Stimulated activated CD8-positive, alpha-beta memory T cell treated with anti-CD3 and anti-CD28 coated beads, Interleukin-4, amount 100 ng/mL, for 1 hour (primary cell): Measurements from ENCODE around the gene EXTL1.

Experiments used
- DNase-seq, 2 donors: peaks; one replicate each; pipeline ENCODE4 v3.0.0-alpha.2; 2020; ENCODE audit warnings: low read depth in 2 of 2, low spot score in 1 of 2

Gene EXTL1

DNA sequence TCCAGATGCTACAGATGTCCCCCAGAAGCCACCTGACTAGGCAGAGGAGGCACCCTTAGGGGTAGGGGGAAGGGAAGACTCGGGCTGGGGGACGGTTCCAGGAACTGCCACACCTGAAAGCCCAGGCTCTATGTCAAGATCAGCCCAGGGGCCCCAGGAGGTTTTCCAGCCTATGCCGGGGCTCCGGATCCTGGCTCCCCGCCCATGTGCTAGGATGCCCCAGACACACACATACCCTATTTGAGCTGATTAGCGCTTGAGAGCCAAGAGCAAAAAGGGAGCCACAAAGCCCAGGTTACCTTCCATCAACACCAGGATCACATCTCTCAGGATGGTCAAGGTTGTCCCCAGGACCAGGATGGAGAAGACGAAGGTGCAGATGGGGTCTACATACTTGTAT, 19.8 kb downstream of the EXTL1 start:
- DNase-seq = no peak

DNA sequence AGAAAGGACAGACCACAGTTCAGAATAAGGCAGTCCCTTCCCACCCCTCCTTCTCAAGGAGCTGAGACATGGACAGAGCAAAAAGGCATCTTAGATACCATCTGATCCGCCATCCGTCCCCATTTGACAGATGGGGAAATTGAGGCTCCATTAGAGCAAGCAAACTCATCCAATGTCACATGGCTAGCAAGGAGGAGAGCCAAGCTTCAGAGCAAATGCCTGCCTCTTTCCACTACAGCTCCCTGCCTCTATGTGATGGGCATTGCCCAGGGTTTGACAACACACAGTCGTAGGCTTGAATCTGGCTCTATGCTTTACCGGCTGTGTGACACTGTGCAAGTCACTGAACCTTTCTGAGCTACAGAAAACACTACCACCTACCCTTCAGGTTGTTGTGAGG, 20.4 kb downstream of the EXTL1 start:
- no peak for DNase-seq

DNA sequence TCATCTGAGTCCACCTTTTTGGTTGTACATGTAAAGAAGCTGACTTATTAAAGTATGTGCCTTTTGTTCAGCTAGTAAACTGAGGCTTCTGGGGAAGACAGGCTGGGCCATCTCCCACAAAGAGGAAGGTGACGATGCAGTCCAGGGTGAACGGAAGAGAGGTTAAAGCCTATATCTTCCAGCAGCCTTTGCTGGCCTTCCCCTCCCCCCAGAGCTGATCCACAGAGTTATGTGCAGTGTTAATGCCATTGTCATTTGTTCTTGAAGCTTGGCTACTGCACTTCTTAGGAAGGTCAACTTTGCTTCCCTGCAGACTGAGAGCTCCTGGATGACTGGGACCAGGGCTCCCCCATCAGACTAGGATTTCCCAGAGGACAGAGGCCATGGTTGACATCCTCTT, 22.2 kb downstream of the EXTL1 start:
- DNase-seq = no peak

DNA sequence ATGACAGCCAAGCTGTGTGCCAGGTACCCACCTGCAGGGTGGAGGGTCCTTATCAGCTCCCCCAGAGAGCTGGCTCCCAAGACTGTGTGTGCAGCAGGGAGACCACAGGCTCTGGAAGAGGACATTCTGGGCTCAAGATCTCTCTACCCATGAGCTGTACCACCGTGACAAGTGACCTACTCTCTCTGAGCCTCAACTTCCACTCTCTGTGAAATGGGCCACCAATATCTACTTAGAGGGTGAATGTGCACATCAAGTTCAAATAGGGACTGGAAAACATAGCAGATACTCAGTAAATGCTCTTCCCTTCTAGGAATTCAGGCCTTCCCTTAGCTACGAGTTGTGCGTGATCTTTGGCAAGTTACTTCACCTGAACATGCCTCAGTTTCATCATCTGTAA, 22.8 kb downstream of the EXTL1 start:
- no peak for DNase-seq

DNA sequence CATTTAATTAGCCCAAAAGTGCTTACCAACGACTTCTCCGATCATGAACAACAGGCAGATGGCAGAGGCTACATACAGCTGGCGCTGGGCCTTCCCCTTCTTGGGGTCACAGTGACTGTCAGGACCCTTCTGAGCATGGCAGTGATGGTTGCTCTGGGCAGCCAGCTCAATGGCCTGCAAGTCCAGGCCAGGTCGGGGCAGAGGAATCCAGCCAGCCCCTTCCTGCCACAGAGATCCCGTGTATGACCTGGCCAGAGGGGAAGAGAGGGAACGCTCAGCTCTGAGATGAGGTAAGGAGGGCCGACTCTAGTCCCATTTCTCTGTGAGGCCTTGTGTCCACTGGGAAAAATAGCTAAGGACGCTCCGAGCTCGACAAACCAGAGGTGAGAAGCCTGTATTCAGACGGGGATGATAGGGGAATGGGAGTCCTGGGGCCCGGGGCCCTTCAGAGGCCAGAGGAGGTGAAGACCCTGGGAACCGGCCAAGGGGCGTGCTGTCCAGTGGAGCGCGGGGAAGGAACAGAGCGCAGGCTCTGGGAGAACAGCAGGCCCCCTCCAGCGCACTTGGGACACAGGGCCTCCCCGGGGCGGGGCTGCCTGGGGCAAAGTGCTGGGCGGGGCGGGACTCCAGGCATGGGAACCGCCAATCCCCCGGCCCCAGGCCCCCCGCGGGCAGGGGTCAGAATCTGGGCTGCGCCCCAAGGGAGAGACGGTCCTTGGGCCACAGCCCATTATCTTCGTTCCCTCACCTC, 23.6 kb downstream of the EXTL1 start:
- DNase-seq = no peak

DNA sequence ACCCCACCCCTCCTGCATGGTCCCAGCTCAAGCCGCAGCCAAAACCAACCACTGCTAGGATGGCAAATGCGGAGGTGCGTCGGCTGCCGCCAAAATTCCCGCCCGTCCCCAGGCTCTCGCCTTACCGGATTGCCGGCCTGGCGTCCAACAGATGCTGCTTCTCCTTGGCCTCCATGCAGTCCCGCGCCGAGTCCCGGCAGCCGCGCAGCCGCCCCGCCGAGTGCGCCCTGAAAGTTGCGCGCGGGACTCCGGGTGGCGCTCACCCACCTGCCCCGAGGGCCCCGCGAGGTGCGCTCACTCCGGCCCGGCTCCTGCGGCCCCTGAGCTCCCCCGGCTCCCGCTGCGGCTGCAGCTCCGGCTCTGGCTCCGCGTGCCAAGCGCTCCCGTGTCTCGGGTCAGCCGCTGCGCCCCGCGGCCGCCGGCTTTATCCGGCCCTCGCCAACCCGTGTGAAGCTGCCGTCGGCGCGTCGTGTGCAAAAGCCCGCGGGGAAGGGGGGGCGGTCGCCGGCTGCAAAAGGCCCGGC, 24.2 kb downstream of the EXTL1 start, which contains the start of gene SLC30A2:
Gene SLC30A2, minus strand, starts transcription at position 397 of the 524 bp plus-strand sequence. Its CDS starts 222 bp downstream, at position 175.
- no peak for DNase-seq

DNA sequence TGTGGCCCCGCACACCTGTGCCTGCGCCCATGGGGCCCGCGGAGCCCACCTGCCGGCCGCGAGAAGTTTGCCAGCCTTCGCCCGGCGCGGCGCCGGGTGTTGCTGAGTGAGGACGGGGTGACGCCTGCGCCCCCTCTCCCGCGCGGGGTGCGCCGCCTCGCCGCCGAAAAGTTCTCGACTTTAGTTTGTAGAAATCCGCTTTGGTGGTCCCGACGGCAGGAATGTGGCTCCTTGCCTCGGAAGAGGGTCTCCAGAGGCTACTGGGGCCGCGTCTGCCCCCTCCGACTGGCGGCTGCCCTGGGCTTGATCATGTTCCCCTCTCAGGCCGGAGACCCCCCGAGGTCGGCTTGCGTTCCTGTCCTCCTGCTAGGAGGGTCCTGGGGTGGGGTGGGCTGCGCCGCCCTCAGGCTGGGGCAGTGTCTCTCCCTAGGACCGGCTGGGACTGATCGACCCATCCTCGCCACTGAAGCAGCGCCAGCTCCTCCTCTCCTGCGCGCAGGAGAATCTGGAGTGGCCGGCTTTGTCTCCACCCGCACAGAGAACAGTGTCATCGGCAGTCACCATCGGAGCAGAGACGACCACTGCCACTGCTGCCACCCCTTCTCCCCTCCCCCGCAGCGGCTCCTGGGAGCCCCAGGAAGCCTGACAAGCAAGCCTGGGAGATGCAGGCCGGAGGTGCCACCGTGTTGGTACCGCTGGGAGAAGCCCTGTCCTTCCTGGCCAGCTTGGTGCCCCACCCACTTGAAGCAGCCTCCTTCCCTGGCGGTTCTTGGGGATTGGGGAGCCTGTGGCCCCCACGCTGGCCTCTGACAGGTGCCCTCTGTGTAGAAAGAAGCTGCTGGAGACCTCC, 24.9 kb downstream of the EXTL1 start:
- no peak for DNase-seq

DNA sequence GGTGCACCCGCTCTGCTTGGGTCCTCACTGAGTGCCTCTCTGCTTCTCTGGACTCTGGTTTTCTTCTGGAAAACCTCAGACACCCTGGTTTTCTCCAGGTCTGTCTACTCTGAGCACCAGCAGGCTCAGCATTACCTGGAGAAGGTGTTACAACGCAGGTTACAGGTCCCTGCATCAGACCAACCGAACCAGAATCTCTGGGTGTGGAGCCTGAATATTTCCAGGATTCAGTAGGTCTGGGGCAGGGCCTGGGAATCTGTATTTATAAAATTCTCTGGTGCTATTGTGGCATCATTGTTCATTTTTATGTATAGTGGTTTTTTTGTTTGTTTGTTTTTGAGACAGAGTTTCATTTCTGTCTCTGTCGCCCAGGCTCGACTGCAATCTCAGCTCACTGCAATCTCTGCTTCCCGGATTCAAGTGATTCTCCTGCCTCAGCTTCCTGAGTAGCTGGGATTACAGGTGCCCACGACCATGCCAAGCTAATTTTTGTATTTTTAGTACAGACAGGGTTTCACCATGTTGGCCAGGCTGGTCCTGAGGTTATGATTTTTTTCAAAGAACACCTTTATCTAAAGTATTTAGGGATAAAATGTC, 25.8 kb downstream of the EXTL1 start:
- DNase-seq = no peak

DNA sequence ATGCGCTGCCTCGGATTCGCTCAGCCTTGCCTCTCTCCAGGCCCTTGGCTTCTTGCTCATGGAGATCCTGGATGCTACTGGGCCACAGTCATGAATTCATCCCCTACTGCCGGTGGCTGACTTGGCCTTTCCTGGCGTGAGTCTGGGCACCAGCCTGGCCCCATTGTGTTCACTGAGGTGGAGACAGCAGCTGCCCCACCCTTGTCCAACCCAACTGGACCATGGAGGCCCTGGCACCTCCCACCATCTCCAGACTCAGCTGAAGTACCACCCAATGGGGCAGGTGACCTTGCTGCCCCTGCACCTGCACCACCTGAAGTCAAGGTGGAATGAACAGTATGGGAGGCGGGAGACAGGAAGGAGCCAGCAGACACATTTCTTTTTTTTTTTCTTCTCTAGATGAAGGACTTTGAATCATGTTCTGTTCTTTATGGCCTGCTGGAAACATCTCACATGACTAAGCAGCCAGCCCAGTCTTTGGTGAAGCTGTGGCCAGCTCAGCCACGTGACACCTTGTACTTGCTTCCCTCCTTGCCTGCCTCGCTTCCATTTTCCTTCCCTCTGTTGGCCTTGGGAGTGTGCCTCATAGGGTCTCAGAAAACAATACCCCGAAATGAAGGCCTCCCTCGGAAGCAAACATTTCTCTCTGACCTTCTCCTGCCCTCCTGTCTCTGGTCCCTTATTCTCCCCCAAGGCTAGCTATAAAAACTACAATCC, 28.1 kb downstream of the EXTL1 start:
- no peak for DNase-seq

DNA sequence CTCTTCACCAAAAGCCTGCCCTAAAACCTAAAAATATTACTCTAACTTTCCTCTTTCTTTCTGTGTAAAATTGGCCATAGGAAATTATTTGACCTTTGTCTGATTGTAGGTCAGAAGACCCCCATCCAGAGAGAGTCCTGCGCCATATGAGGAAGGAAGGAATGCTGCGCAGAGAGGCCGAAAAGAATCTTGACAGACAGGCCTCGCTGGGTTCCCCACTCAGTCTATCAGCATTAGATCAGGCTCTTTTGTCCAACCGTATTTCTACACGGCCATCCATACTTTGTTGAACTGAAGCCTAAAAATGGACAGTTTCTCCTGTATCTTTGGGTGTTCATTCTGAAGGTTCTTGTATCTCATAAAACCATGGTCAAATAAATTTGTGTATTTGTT, 28.7 kb downstream of the EXTL1 start:
- DNase-seq = no peak

DNA sequence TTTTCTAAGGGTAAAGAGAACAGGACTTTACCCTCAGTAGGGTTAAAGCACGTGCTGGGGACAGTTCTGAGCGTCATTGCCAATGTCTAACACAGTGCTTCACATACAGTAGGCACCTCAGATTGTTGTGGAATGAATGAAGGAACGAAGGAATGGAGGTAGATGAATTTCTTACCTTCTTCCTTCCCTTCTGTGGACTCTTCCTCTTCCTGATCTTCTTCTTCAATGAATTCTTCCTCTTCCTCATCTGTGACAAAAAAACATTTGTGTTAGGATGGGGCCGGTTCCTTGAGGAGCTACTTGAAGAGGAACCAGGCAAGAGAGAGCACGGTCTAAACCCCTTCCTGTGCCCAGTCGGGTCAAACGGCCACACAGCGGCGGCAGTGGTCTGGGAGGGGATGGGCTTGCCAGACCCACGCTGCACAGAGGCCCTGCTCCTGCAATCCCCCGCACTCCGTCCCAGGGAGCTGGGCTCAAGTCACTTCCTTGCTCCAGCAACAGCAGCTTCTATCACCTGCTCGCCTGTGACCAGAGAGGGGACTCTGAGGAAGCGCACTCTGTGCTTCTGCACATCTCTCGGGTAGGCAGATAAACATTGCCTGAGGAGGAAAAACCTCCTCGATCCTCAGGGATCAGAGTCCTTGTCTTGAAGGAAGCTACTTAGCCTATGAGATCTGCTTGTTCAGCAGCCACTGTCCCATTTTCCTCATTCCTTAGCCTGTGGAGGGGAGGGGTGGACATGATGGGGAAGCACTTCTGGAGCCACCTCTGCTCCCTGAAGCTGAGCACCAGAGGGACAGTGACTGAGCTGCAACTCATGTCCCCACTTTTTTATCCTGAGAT, 32.4 kb downstream of the EXTL1 start:
- no peak for DNase-seq

DNA sequence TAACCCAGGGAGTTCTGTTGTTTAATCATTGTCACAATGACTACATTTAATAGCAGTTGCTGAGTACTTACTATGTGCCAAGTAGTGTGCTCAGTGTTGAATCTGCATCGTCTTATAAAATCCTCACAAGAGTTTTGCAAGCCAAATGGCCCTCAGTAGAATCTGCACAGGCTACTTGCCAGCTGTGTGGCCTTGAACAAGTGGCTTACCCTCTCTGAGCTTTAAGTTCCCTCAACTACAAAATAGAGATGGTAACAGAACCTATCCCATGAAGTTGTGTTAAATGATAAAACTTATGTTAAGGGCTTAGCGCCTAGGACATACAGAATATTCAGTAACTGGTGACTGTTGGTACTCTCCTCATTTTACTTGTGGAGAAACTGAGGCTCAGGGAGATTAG, 33.5 kb downstream of the EXTL1 start:
- no peak for DNase-seq

DNA sequence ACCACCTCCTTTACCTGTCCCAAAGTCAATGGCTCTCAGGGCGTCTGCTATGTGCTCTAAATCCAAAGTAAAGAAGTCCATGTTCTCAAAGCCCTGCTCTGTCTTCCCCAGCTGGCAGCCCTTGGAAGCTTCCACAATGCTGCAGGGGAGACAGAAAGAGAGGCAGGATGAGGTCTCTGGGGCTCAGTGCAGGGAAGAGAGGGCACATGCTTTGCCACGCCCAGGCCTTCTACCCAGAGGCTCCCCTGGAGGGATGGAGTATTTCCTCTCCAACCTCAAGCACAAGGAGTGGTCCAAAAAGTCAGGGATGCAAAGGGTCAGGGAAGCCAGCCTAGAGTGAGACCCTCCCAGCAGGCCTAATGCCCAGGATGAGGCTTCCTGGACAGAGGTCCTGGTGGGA, 35.6 kb downstream of the EXTL1 start:
- DNase-seq = no peak

DNA sequence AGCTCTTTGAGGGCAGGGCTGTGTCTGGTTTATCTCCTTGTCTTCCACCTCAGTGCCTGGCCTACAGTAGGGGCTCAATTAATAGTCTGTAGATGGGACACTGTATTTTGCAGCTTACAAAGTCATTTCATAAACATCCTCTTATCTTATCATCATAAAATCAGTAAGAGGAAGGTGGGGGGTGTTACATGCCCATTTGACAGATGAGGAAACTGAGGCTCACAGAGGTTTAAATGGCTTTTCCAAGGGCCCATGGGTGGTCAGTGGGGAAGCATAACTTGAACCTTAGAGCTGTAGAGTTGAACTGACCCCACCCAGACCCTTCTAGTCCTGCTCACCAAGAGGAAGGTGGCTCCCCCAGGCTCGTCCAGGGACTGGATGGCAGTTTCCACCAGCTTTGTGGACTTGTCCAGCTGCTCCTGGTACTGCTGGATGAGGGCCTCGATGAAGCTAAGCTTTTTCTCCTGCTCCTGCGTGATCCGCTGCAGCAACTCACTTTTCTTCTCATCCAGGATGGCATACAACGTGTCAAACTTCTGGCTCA, 36.5 kb downstream of the EXTL1 start:
- DNase-seq = no peak

DNA sequence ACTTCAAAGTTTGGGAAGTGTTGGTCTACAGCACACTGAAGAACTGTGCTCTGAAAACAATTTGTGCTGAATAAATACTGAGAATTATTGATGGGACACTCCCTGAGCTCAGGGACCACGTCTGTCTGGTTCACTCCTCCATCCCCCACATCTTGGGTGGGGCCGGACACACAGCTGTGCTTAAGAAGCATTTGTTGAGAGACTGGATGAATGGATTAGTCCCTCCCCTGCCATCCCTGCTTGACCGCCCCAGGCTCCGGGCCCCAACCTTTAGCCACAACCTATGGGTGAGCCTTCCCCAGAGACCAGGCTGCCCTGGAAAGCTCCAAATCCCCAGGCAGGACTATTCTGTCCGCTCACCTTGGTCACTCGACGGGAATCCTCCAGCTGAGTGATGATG, 38.3 kb downstream of the EXTL1 start:
- DNase-seq = no peak

DNA sequence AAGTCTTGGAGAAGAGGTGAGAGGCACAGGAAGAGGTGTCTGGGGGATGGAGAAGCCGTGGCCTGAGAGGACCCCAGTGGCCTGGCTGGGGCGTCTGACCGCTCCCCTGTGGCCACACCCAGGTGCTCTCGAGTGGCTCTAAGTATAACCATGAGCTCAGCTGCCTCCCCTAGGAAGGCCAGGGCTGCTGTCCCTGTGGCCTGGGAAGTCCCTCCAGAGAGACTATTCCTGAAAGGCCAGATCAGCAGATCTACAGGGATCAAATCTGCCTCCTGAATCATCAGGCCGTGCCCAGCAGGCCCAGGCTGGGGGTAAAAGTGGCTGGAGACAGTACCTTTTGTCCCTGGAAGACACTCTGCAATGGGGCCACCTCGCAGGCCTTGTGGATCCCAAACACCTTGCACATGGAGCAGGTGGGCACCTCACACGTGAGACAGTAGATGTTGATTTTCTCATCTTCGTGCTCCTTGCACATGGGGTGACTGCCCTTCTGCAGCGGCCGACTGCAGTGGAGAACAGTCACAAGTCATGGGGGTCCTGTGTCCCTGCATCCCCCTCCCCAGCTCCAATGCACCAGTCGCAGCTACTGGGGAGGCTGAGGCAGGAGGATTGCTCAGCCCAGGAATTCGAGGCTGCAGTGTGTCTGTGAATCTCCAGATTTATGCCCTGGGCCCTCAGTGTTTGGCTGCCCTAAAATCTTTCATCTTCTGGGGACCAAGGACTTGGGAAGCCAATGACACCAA, 39.4 kb downstream of the EXTL1 start:
- no peak for DNase-seq

DNA sequence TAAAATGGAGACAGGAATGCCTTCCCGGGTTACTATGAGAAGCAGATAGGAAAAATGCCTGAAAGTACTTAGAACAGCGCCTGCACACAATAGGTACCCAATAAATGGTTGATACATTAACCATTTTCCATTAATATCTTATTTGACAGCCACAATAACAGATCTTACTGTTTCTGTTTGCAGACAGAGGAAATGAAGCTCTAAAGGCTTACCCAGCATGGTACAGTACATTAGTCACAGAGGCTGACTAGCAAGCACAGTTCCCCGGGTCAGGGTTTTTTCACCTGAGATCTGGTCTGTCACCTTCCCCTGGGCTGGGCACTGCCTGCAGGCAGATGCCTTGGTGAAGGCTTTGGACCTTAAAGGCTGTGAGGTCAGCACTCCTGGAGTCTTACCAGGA, 43.0 kb downstream of the EXTL1 start:
- no peak for DNase-seq

DNA sequence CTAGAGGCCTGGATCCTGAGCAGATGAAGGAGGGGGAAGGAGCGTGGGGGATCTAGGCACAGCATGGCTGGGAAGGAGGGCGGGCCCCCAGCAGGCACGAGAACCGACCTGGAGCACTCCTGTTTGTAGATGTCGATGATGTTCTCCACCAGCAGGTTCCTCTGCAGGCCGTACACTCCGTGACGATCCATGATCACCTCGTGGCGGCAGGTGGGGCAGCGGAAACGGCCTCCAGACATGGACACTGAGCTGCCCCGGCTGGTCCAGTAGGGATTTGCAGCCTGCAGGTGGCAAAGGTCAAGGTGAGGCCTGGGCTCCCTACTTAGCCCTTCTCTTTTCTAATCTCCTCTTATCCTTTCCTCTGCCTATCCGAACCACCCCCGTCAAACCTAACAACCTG, 44.6 kb downstream of the EXTL1 start:
- DNase-seq = no peak

DNA sequence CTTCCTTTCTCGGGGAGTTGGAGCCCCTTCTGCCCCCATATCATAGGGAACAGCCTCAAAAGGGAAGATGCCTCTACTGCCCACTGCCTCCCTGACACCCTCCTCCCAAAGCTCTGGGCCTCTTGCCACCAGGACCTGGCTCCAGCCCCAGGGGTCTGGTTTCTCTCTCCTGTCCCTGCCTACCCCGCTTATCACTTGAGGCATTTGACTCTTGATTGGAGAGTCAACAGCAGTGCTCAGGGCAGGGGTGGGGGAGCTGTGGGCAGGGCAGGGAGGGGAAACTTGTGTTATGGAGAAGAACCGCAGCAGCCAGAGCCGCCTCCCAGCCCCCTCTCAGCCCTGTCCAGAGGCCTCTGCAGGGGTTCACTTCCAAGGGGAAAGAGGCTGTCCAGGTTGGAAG, 45.3 kb downstream of the EXTL1 start:
- no peak for DNase-seq
